HG02840 (cell line): ENCODE measurements around the gene ANKUB1.

Source experiments
- ATAC-seq: cut with Tn5 transposase; IDR thresholded peaks from one replicate; pipeline ENCODE4 v1.9.1; 2021; ENCODE audit warnings: mild to moderate bottlenecking, moderate library complexity, moderate number of reproducible peaks; ENCODE audit not compliant: unreplicated experiment, low FRiP score

The ANKUB1 gene

GRCh38 chr3:149765762-149766334, 26.5 kb downstream of the ANKUB1 start:
- ATAC-seq, result no peak

- ATAC-seq, result no peak
Measured at GRCh38 chr3:149764302-149764701, 28.1 kb downstream of the ANKUB1 start.

- no peak for ATAC-seq
Measured at GRCh38 chr3:149763565-149764195, 28.7 kb downstream of the ANKUB1 start.

- ATAC-seq, result no peak
Measured at GRCh38 chr3:149753717-149754116, 38.6 kb downstream of the ANKUB1 start.

GRCh38 chr3:149752788-149753136, 39.6 kb downstream of the ANKUB1 start:
- no peak for ATAC-seq

GRCh38 chr3:149752051-149752787, 40.1 kb downstream of the ANKUB1 start, which contains the start of gene COMMD2:
Gene COMMD2 (minus strand): TSS chr3:149752489. CDS start chr3:149752444, 45 bp downstream.
- ATAC-seq, result peak; percentile 97

GRCh38 chr3:149751551-149751950, 40.8 kb downstream of the ANKUB1 start:
- ATAC-seq, result no peak

GRCh38 chr3:149744606-149745005, 47.7 kb downstream of the ANKUB1 start:
- no peak for ATAC-seq

- no peak for ATAC-seq
Measured at GRCh38 chr3:149744151-149744550, 48.2 kb downstream of the ANKUB1 start.

GRCh38 chr3:149739396-149739795, 53.0 kb downstream of the ANKUB1 start:
- no peak for ATAC-seq

- no peak for ATAC-seq
Measured at GRCh38 chr3:149738876-149739275, 53.5 kb downstream of the ANKUB1 start.

- no peak for ATAC-seq
Measured at GRCh38 chr3:149736953-149737205, 55.5 kb downstream of the ANKUB1 start.

GRCh38 chr3:149736175-149736952, 56.0 kb downstream of the ANKUB1 start:
- ATAC-seq, result no peak

GRCh38 chr3:149732234-149732633, 60.1 kb downstream of the ANKUB1 start:
- ATAC-seq, result no peak

GRCh38 chr3:149727656-149728055, 64.7 kb downstream of the ANKUB1 start:
- no peak for ATAC-seq

GRCh38 chr3:149726716-149727407, 65.5 kb downstream of the ANKUB1 start:
- no peak for ATAC-seq

- ATAC-seq, result no peak
Measured at GRCh38 chr3:149723781-149724180, 68.6 kb downstream of the ANKUB1 start.

GRCh38 chr3:149720918-149721317, 71.4 kb downstream of the ANKUB1 start:
- ATAC-seq, result no peak

- no peak for ATAC-seq
Measured at GRCh38 chr3:149717391-149718056, 74.8 kb downstream of the ANKUB1 start.

- ATAC-seq, result no peak
Measured at GRCh38 chr3:149716984-149717383, 75.4 kb downstream of the ANKUB1 start.
